Measurements from ENCODE around the gene AMPH. TPM values are rescaled to one million over a fixed set of nuclear protein-coding genes. Genes with fewer than 3 reads are reported as not detected.

Gene AMPH
- total RNA-seq, 1 donor from 2014 or later, result 22.1 TPM

- intact Hi-C loops (cut with DNase I), result loop anchor here (2.0 kb wide), 1 partner anchor 262 kb away; no protein-coding TSS in a partner anchor
- DNase-seq (ENCODE audit: low spot score in 2 of 2), result no peak
- Histone ChIP-seq H3K36me3 (no peaks in the 10 kb centered on the region), H3K27ac (no peak overlapping the region), H3K4me1 (no peaks in the 10 kb centered on the region), H3K27me3 (no peaks in the 10 kb centered on the region), H3K4me3 (no peak overlapping the region), H3K9me3 (no peaks in the 10 kb centered on the region)
- peak; percentile 22 to 59 (median 30) for TF ChIP-seq CTCF (IDR thresholded peaks at IDR 0.05)
These were observed 29.4 kb upstream of the AMPH start for GRCh38 chr7:38660427-38661099.

- DNase-seq (ENCODE audit: low spot score in 2 of 2), result no peak
- TF ChIP-seq CTCF (IDR thresholded peaks at IDR 0.05), result no peak
- intact Hi-C loops (cut with DNase I), result loop anchor here (2.0 kb wide), 1 partner anchor 261 kb away; no protein-coding TSS in a partner anchor
- H3K36me3 ChIP-seq, result no peaks in the 10 kb centered on the region
- H3K27ac ChIP-seq, result no peak overlapping the region
- H3K27me3 ChIP-seq, result no peaks in the 10 kb centered on the region
- no peak overlapping the region for H3K4me3 ChIP-seq
- no peaks in the 10 kb centered on the region for H3K9me3 ChIP-seq
- H3K4me1 ChIP-seq, result no peaks in the 10 kb centered on the region
These were observed 28.8 kb upstream of the AMPH start for GRCh38 chr7:38659931-38660330.

- intact Hi-C loops (cut with DNase I), result no loop called here
- Histone ChIP-seq H3K27me3 (no peaks in the 10 kb centered on the region), H3K36me3 (no peaks in the 10 kb centered on the region), H3K27ac (no peak overlapping the region), H3K4me3 (no peak overlapping the region), H3K4me1 (no peaks in the 10 kb centered on the region), H3K9me3 (no peaks in the 10 kb centered on the region)
- no peak for DNase-seq (ENCODE audit: low spot score in 2 of 2)
- TF ChIP-seq CTCF (IDR thresholded peaks at IDR 0.05), result no peak
These were observed 27.7 kb upstream of the AMPH start for GRCh38 chr7:38658921-38659320.

GRCh38 chr7:38656968-38657367, 25.8 kb upstream of the AMPH start:
- Histone ChIP-seq H3K9me3 (no peaks in the 10 kb centered on the region), H3K4me1 (no peaks in the 10 kb centered on the region), H3K27ac (no peak overlapping the region), H3K36me3 (no peaks in the 10 kb centered on the region), H3K4me3 (no peak overlapping the region), H3K27me3 (no peaks in the 10 kb centered on the region)
- intact Hi-C loops (cut with DNase I), result no loop called here
- TF ChIP-seq CTCF (IDR thresholded peaks at IDR 0.05), result no peak
- DNase-seq (ENCODE audit: low spot score in 2 of 2), result no peak

- no peaks in the 10 kb centered on the region for H3K36me3 ChIP-seq
- H3K4me1 ChIP-seq, result no peaks in the 10 kb centered on the region
- H3K9me3 ChIP-seq, result no peaks in the 10 kb centered on the region
- DNase-seq (ENCODE audit: low spot score in 2 of 2), result no peak
- no peaks in the 10 kb centered on the region for H3K27me3 ChIP-seq
- H3K4me3 ChIP-seq, result no peak overlapping the region
- intact Hi-C loops (cut with DNase I), result no loop called here
- TF ChIP-seq CTCF (IDR thresholded peaks at IDR 0.05), result no peak
- no peak overlapping the region for H3K27ac ChIP-seq
These were observed 24.9 kb upstream of the AMPH start for GRCh38 chr7:38655833-38656774.

Measured in ascending aorta (tissue), 2 donors.